GM12878 (cell line): Measurements from ENCODE around the gene PPFIA3. TPM values are rescaled to one million over a fixed set of nuclear protein-coding genes. Genes with fewer than 3 reads are reported as not detected.

ENCODE experiments used
- ATAC-seq: fragments of 200-7000 bp; cut with Tn5 transposase; 3 replicates; pipeline ENCODE4 v1.9.1; 2020; ENCODE audit warnings: mild to moderate bottlenecking, moderate library complexity
- BruUV-seq: library from RNA; stranded (reverse); fragments of 400-500 nt; replicated peaks from 2 replicates; lab custom pipeline; 2021; lab: Mats Ljungman, UMichigan
- CTCF ChIA-PET: fragments of 300-600 bp; sonication (Branson Sonifier 250); formaldehyde crosslinking; extraction: SDS; loops from one replicate; lab custom pipeline; 2021; ENCODE audit warnings: inconsistent platforms; lab: Yijun Ruan, JAX
- POLR2A ChIA-PET: fragments of 350-600 bp; formaldehyde crosslinking; extraction: SDS; loops from one replicate; lab custom pipeline; 2021; ENCODE audit warnings: inconsistent platforms; lab: Charles Lee
- RAD21 ChIA-PET: fragments of 300-600 bp; sonication (Branson Sonifier 250); formaldehyde crosslinking; loops from one replicate; lab custom pipeline; 2023; ENCODE audit warnings: antibody characterized with exemption; ENCODE audit not compliant: unreplicated experiment; lab: Charles Lee
- SMC1A ChIA-PET: fragments of 300-600 bp; sonication (Branson Sonifier 250); formaldehyde crosslinking; loops from one replicate; lab custom pipeline; 2023; ENCODE audit not compliant: unreplicated experiment, uncharacterized antibody; lab: Charles Lee
- DNase-seq: peaks from one replicate; pipeline ENCODE4 v3.0.0-alpha.2; 2011; ENCODE audit warnings: low read depth, low spot score
- FAIRE-seq: peaks from 3 replicates; lab custom pipeline; 2011; peaks lifted over from hg19 to GRCh38; lab: Jason Lieb, UNC
- H2AFZ ChIP-seq: 2 replicates; pipeline ENCODE4 v1.6.0; 2011; ENCODE audit warnings: low read depth, low read length, control low read depth; ENCODE audit not compliant: control insufficient read depth
- H3K27ac ChIP-seq: 2 replicates; pipeline ENCODE4 v1.5.1; 2011; ENCODE audit warnings: control low read depth; ENCODE audit not compliant: control insufficient read depth, insufficient read depth
- H3K27me3 ChIP-seq, 2 experiments: replicated peaks in 1 of 2; 2 replicates each; pipeline versions ENCODE4 v1.6.0 to v1.6.1; 2011; ENCODE audit warnings: low read length in 1 of 2; ENCODE audit not compliant: control insufficient read depth in 2 of 2, insufficient read depth in 2 of 2
- H3K36me3 ChIP-seq, 2 experiments: 2 replicates each; pipeline ENCODE4 v1.5.1; 2011; ENCODE audit warnings: low read length in 1 of 2; ENCODE audit not compliant: control insufficient read depth in 2 of 2, insufficient read depth in 2 of 2
- H3K4me1 ChIP-seq: 2 replicates; pipeline ENCODE4 v1.6.1; 2011; ENCODE audit warnings: mild to moderate bottlenecking, low read length, moderate library complexity, mixed read lengths; ENCODE audit not compliant: control insufficient read depth, insufficient read depth
- H3K4me2 ChIP-seq: 2 replicates; pipeline ENCODE4 v1.6.0; 2011; ENCODE audit warnings: control low read depth; ENCODE audit not compliant: control insufficient read depth, insufficient read depth
- H3K4me3 ChIP-seq: fragments of 200-600 bp; sonication (generic); 2 replicates; pipeline ENCODE4 v1.5.1; 2016
- H3K79me2 ChIP-seq: 2 replicates; pipeline ENCODE4 v1.6.0; 2011; ENCODE audit warnings: low read length; ENCODE audit not compliant: control insufficient read depth, insufficient read depth
- H3K9ac ChIP-seq: 2 replicates; pipeline ENCODE4 v1.8.0; 2011; ENCODE audit warnings: low read length, control low read depth, mixed read lengths; ENCODE audit not compliant: control insufficient read depth, insufficient read depth
- H3K9me3 ChIP-seq: replicated peaks from 3 replicates; pipeline ENCODE4 v1.5.1; 2011; ENCODE audit warnings: mild to moderate bottlenecking, low read length; ENCODE audit not compliant: control insufficient read depth, insufficient read depth
- H4K20me1 ChIP-seq: 2 replicates; pipeline ENCODE4 v1.6.0; 2011; ENCODE audit not compliant: control insufficient read depth, insufficient read depth
- IRF3 ChIP-seq: fragments of 450-650 bp; IDR thresholded peaks from 2 replicates; pipeline ENCODE4 v1.6.1; 2014; ENCODE audit warnings: mild to moderate bottlenecking
- MYB ChIP-seq: fragments of 150-350 bp; IDR thresholded peaks from 2 replicates; pipeline ENCODE4 v1.6.1; 2014; ENCODE audit warnings: mild to moderate bottlenecking, low read depth, low read length, borderline replicate concordance
- NFYB ChIP-seq: IDR thresholded peaks from 2 replicates; pipeline ENCODE4 v1.6.1; 2011; ENCODE audit warnings: low read depth, mild to moderate bottlenecking, low read length, improper control_type of control experiment, moderate library complexity; ENCODE audit not compliant: insufficient read depth
- NR2C2 ChIP-seq: IDR thresholded peaks from 2 replicates; pipeline ENCODE4 v1.6.1; 2011; ENCODE audit warnings: borderline replicate concordance, low read depth; ENCODE audit not compliant: control insufficient read depth, insufficient read length
- PKNOX1 ChIP-seq: fragments of 450-650 bp; IDR thresholded peaks from 2 replicates; pipeline ENCODE4 v1.6.1; 2016; ENCODE audit warnings: mild to moderate bottlenecking
- POLR2AphosphoS5 ChIP-seq: IDR thresholded peaks from 2 replicates; pipeline ENCODE4 v1.6.1; 2011; ENCODE audit warnings: mild to moderate bottlenecking, low read length, inconsistent platforms
- RAD51 ChIP-seq: fragments of 450-650 bp; IDR thresholded peaks from 2 replicates; pipeline ENCODE4 v1.6.1; 2016; ENCODE audit warnings: moderate library complexity, mild to moderate bottlenecking, inconsistent platforms
- RB1 ChIP-seq: fragments of 450-650 bp; formaldehyde crosslinking; IDR thresholded peaks from 2 replicates; pipeline ENCODE4 v1.6.1; 2017; ENCODE audit warnings: mild to moderate bottlenecking, borderline replicate concordance
- RELB ChIP-seq: fragments of 450-650 bp; IDR thresholded peaks from 2 replicates; pipeline ENCODE4 v1.6.1; 2017; ENCODE audit warnings: low read depth, mild to moderate bottlenecking, moderate library complexity
- SMAD5 ChIP-seq: IDR thresholded peaks from 2 replicates; pipeline ENCODE4 v1.6.1; 2016; ENCODE audit warnings: antibody characterized with exemption, low read depth
- SMC3 ChIP-seq: IDR thresholded peaks from 2 replicates; pipeline ENCODE4 v1.6.1; 2011; ENCODE audit warnings: low read length, improper control_type of control experiment, borderline replicate concordance
- TAF1 ChIP-seq: IDR thresholded peaks from 2 replicates; pipeline ENCODE4 v1.6.1; 2011; ENCODE audit warnings: mild to moderate bottlenecking, low read depth, low read length, borderline replicate concordance
- USF2 ChIP-seq: IDR thresholded peaks from 2 replicates; pipeline ENCODE4 v1.6.1; 2011; ENCODE audit warnings: low read depth, low read length, improper control_type of control experiment, borderline replicate concordance
- ZBED1 ChIP-seq: IDR thresholded peaks from 2 replicates; pipeline ENCODE4 v1.6.1; 2016; ENCODE audit warnings: borderline replicate concordance
- ZBTB4 ChIP-seq: fragments of 450-650 bp; formaldehyde crosslinking; IDR thresholded peaks from 2 replicates; pipeline ENCODE4 v1.4.0; 2022; ENCODE audit warnings: mild to moderate bottlenecking, moderate library complexity
- WGBS: methylation state at CpG from one replicate; pipeline ENCODE4 v1.1.6; 2016; ENCODE audit warnings: low lambda C conversion rate; ENCODE audit not compliant: insufficient replicate concordance, insufficient coverage; ENCODE audit errors: missing lambda C conversion rate; 5-methylcytosine and 5-hydroxymethylcytosine counted together
- in situ Hi-C: fragments of 300-500 bp; cut with MboI; formaldehyde crosslinking; loops from 9 replicates; pipeline ENCODE4 v1.14.3; 2018; ENCODE audit warnings: mixed read lengths
- intact Hi-C: fragments of 100-400 bp; cut with micrococcal nuclease; formaldehyde crosslinking; loops from one replicate; pipeline ENCODE4 v1.14.2; 2022; ENCODE audit not compliant: unreplicated experiment
- polyA plus RNA-seq, 11 experiments: library from polyadenylated mRNA; depleted of rRNA in 4 of 11; unstranded in 6 of 11; stranded (reverse) in 5 of 11; fragments of >200 nt; fragmentation: Nextera tagmentation in 4 of 11; fragmentation: Illumina TruSeq in 1 of 11; extraction: Ambion mirVana in 4 of 11; extraction: Trizol in 1 of 11; gene quantifications; 1 replicate in 1 of 11; 2 replicates in 10 of 11; pipeline versions ENCODE4 v1.2.1 to v1.2.3, GENCODE V29; 2011 to 2016; ENCODE audit warnings: inconsistent platforms in 2 of 11, missing spikeins in 2 of 11, low read depth in 1 of 11
- total RNA-seq, 4 experiments: library from RNA; depleted of rRNA in 3 of 4; stranded (reverse); fragments of >200 nt in 3 of 4; fragmentation: Illumina TruSeq in 1 of 4; extraction: Trizol in 1 of 4; gene quantifications; 2 replicates each; pipeline versions ENCODE4 v1.2.1 to v1.2.3, GENCODE V29; 2013 to 2021

PPFIA3 gene
- total and polyA plus RNA-seq, 10 of the 15 experiments (the other 5 are each of a cell fraction or from before 2014, with no cell fraction given): 0.11 to 1.7 (median 0.73) TPM; not detected in 3

GRCh38 chr19:49120868-49121267, 1.5 kb downstream of the PPFIA3 start:
- RAD21 ChIA-PET: interaction anchor here (1.0 kb wide), 1 partner anchor 23 kb away, joined by 3 read pairs; no protein-coding TSS in a partner anchor
- peaks cover 7 to 8% of the 10 kb centered on the region in 2 experiments for H3K27me3 ChIP-seq
- H4K20me1 ChIP-seq: no peaks in the 10 kb centered on the region
- no TSS peak for BruUV-seq
- in situ Hi-C loops: no loop called here
- H3K36me3 ChIP-seq: no peaks in the 10 kb centered on the region
- no peaks in the 10 kb centered on the region for H3K9me3 ChIP-seq
- FAIRE-seq: no peak
- H3K27ac ChIP-seq: no peak overlapping the region
- CTCF ChIA-PET: interaction anchor here (1.2 to 1.6 kb wide), 2 partner anchors 14 to 23 kb away, joined by 3 to 4 read pairs; no protein-coding TSS in a partner anchor
- no peak overlapping the region for H2AFZ ChIP-seq
- H3K79me2 ChIP-seq: no peaks in the 10 kb centered on the region
- ATAC-seq: no peak
- no peak for DNase-seq
- no peak overlapping the region for H3K4me2 ChIP-seq
- POLR2A ChIA-PET: interaction anchor here (0.6 kb wide), 1 partner anchor 28 kb away, joined by 3 read pairs; no protein-coding TSS in a partner anchor
- WGBS: 35% methylated on average over 2 of the region's 2 CpGs
- intact Hi-C loops: no loop called here
- H3K9ac ChIP-seq: no peak overlapping the region
- SMC1A ChIA-PET: no interaction called here
- H3K4me3 ChIP-seq: no peak overlapping the region
- peaks cover 8% of the 10 kb centered on the region; the same call in 1 of the 2 replicates for H3K4me1 ChIP-seq
- TF ChIP-seq IRF3: no peak
- TF ChIP-seq SMC3: no peak
- TF ChIP-seq RAD51: no peak
- TF ChIP-seq POLR2AphosphoS5: no peak
- no peak for TF ChIP-seq NR2C2
- no peak for TF ChIP-seq PKNOX1
- no peak for TF ChIP-seq NFYB
- no peak for TF ChIP-seq RELB
- TF ChIP-seq ZBTB4 (CRISPR knock-in tag): no peak
- no peak for TF ChIP-seq RB1
- no peak for TF ChIP-seq USF2
- TF ChIP-seq SMAD5: no peak
- no peak for TF ChIP-seq ZBED1
- no peak for TF ChIP-seq MYB
- no peak for TF ChIP-seq TAF1
